ENCODE results near the gene EDDM3A.
"Not testable (repeated sequence)": the region's sequence is repeated elsewhere in the genome, so short reads cannot be mapped to it uniquely, and the experiment has no call there.

EDDM3A gene

DNA sequence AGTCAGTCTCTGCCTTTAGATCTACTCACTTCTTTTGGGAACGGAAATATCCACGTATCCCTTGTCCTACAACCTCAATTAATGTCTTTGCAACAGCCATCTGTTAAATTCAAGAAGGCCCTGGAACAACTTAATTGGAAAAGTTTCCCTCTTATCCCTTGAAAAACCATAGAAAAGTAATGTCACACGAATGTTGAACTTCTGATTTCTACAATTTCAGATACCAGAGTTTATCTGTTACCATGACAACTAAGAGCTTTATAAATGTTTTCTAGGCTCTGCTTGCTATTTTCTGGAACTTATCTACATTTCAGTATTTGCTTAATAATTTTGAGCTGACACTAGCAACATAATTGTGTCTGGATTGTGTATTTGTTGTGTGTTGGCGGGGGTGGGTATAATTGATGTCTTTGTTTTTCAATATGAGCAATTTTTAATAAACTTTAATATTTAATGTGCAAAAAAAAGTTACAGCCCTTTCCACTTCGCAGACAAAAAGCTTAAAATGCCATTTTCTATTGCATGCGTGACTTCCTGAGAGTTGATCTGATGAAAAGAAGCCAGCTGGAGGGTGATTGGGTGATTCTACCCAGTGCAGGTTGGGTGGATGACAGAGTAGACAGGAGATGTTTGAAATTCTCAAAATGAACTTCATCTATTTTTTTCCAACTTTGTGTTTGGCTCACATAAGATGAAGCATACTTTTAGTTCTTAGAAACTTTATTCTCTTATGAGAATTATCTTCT, 11.8 kb upstream of the EDDM3A start:
- no peak for DNase-seq

GRCh38 chr14:20734430-20734806, 11.3 kb upstream of the EDDM3A start:
- DNase-seq = no peak

DNA sequence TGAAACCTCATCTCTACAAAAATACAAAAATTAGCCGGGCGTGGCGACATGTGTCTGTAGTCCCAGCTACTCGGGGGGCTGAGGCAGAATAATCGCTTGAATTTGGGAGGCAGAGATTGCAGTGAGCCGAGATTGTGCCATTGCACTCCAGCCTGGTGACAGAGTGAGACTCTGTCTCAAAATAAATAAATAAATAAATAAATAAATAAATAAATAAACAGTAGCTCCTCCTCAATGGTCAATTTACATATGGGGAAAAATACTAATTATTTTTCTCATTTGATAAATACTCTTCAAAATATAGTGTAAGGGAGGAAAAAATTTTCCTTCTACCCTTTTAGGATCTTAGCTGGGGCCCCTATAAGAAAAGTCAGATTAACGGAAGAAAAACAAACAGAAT, 7.4 kb upstream of the EDDM3A start:
- DNase-seq = not testable (repeated sequence)

DNA sequence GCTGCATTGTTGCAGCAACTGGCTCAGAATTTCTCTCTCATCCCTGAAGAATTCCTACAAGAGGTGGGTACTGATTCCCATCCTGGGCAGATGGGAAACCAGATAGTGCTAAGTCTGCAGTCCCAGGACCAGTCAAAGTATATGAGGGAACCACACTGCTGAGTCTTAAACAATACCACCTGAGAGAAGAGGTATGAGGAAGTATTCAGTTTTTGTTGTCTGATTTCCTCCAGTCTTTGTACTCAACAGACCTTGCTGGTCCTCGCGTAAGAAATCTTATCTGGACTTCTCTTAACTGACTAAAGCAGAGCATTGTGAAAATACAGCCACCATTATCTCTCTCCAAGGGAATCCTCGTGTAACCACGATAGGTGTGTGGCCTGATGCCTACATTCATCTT, 3.6 kb upstream of the EDDM3A start:
- no peak for DNase-seq

- no peak for DNase-seq
Observed at GRCh38 chr14:20743556-20743955, 2.1 kb upstream of the EDDM3A start.

DNA sequence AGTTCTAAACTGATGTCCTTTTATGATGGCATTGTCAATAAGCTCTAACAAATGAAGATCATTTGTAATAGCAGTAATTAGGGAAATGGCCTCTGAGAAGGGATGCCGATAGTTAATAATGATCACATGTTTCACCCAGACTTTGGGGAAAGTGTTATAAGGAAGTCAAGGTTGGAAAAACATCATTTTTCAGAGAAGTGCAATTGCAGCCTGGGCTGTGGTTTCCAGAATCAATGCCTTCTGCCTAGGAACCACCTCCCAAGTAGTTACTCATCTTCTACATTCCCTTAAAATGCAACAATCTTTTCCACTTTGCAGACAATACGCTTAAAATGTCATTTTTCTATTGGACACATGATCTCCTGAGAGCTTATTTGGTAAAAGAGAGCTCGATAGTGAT, 879 bp downstream of the EDDM3A start:
- no peak for DNase-seq

- DNase-seq = no peak
Observed at GRCh38 chr14:20748439-20748838, 2.8 kb downstream of the EDDM3A start.

- DNase-seq = no peak
Observed at GRCh38 chr14:20750194-20750593, 4.5 kb downstream of the EDDM3A start.

- no peak for DNase-seq
Observed at GRCh38 chr14:20751963-20752562, 6.4 kb downstream of the EDDM3A start.

GRCh38 chr14:20754308-20754707, 8.6 kb downstream of the EDDM3A start:
- no peak for DNase-seq

DNA sequence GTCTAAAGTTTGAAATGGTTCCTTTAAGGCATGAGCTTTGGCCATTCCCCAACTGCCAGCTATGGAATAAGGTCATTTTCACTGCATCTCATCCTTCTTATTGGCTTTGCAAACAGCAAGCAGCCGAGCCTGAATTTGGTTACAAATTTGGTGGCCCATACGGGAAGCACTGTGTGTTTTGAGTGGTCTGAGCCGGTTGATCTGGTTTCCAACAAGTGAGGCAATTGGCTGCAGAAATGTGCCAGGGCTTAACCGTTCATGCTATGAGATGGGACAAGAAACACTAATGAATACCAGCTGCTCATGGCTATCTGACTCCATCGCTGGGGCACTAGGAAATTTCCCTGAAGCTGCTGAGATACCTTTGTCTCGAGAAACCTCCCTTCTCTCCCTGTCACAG, 9.3 kb downstream of the EDDM3A start:
- no peak for DNase-seq

DNA sequence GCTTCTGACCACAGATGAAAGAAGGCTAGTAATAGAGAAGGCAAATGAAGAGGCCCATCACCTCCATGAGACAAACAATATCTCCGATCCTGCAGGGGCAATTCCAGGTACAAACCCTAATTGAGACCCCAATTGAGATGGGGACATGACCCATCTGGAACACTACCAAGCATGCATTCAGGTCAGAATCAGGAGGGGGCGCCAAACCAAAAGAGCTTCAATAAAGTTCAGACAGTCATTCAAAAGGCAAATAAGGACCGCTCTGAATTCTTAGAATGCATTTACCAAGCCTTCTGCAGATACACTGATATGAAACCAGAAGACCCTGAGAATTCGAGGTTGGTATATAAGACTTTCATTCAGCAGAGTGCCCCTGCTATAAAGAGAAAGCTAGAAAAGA, 12.3 kb downstream of the EDDM3A start:
- DNase-seq = no peak

DNA sequence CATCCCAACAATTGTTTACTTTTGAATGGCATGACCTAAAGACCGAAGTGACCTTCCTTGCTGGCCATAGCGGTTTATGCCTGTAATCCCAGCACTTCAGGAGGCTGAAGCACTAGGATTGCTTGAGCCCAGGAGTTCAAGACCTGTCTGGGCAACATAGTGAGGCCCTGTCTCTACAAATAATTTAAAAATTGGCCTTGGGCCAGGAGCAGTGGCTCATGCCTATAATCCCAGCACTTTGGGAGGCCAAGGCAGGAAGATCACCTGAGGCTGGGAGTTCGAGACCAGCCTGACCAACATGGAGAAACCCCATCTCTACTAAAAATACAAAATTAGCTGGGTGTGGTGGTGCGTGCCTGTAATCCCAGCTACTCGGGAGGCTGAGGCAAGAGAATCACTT, 13.8 kb downstream of the EDDM3A start:
- not testable (repeated sequence) for DNase-seq

DNA sequence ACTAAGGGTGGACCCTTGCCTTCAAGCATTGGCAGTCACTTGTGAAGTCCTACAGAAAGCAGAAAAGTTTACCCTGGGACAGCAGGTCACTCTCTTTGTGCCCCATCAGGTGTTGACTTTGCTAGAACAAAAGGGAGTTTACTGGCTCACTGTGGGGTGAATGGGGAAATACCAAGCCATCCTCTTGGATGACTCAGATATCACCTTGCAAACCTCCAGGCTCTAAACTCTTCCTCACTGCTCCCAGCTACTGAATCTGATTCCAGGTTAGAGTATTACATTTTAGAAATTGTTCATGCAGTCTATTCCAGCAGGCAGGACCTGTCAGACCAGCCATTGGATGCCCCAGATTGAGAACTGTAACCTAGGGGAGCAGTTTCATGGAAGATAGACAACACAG, 15.3 kb downstream of the EDDM3A start:
- DNase-seq = no peak

DNA sequence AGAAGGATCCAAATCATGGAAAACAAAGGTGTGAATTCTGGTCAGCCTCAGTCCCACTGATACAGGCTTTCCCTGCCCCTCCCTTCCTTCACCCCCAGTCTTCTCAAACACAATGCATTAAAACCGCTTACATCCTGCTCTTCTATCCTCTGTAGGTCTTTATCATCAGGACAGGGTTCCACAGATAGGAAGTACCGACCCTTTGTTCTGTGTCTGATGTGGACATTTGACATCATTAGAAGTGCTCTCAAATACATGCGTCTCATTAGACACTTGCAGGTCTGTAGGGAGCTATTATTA, 22.9 kb downstream of the EDDM3A start:
- no peak for DNase-seq

DNA sequence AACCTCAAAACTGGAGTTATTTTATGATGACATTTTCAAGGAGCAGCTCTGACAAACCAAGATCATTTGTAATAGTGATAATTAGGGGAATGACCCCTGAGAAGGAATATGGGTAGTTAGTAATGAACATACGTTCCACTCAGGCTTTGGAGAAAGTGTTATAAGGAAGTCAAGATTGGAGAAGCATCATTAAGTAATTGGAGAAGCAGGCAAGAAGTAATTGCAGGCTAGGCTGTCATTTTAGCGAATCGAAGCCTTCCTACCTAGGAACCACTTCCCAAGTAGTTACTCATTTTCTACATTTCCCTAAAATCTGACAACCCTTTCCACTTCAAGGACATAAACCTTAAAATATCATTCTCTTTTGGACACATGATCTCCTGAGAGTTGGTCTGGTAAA, 23.7 kb downstream of the EDDM3A start:
- no peak for DNase-seq

DNA sequence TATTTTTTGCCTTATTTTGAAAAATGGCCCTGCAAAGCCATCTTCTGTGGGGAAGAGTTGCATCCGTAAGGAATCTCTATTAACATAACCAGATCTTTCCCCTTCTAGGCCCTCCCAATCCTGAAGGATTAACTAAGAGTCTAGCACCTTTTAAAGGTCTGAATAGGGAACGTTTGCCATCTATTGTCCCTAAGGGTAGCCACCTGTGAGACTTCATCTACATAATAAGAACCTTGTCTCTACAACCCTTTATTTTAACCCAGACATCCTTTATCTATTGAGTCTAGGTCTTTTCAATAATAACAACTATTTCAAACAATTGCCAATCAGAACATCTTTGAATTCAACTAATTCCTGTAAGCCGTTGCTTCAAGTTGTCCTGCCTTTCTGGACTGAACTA, 27.0 kb downstream of the EDDM3A start:
- DNase-seq = no peak

DNA sequence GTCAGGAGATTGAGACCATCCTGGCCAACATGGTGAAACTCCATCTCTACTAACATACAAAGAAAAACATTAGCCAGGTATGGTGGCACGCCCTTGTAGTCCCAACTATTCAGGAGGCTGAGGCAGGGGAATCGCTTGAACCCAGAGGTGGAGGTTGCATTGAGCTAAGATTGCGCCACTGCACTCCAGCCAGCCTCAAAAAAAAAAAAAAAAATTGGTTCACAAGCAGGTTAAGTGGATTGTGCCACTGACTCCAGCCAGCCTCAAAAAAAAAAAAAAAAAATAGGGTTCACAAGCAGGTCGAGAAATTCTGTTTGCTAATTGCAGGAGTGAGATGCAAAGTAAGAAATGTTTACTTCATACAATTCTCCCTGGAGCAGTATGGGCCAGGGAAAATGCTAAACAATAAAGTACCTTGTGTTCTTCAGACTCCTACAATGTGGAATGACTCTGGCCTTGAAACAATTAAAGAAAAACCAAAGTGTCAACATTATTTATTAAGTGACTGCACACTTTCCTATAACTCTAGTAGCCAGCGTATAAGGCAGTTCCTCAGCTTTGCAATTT, 28.7 kb downstream of the EDDM3A start:
- no peak for DNase-seq

GRCh38 chr14:20775043-20775442, 29.4 kb downstream of the EDDM3A start:
- no peak for DNase-seq

- DNase-seq = no peak
Observed at GRCh38 chr14:20775901-20776300, 30.2 kb downstream of the EDDM3A start.

DNA sequence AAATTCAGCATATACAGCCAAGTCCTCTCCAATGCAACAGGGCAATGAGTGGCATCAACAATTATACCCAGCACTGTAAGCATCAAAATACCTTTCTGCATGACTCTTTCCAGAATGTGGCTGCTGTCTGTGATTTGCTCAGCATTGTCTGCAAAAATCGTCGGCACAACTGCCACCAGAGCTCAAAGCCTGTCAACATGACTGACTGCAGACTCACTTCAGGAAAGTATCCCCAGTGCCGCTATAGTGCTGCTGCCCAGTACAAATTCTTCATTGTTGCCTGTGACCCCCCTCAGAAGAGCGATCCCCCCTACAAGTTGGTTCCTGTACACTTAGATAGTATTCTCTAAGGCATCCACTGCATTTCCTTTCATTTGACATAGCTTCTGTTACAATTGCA, 36.1 kb downstream of the EDDM3A start:
- no peak for DNase-seq

DNA sequence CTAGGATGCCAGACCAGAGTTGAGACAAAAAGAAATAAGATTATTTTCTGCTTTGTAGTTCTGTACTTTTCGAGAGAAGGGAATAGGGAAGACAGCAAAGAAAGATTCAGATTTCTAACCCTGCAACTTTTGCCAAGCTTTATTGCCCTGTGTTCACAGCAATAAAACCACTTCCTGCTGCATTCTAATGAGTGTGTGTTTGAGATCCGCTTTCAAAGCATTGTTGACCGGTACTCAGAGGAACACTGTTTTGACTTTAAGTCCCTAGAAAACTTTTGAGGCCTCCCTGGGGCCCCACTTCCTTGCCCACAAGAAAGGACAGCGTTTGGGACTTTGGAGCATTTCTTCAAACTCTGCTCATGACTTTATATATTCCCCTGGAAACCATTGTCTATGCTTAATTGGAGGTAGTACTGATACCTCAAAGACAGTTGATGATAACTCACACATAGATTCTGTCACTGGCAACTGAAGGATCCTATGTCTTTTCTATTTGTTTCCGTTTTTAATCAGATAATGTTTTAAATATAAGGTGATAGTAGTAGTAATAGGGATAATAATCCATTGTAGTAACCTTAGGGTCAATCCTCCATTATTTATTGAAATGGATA, 36.7 kb downstream of the EDDM3A start:
- DNase-seq = no peak

- DNase-seq = no peak
Observed at GRCh38 chr14:20787025-20787424, 41.3 kb downstream of the EDDM3A start.

- DNase-seq = no peak
Observed at GRCh38 chr14:20789230-20789813, 43.6 kb downstream of the EDDM3A start.

Data from NCI-H1436 (cell line).